Kidney glomerular epithelial cell (primary cell): ENCODE data around the gene PIAS4.
A peak's percentile ranks its signal among the peaks of the same experiment; 100 is the strongest.

ENCODE experiments used
- DNase-seq: peaks from one replicate; lab custom pipeline; 2025; lab: John Stamatoyannopoulos, UW

Gene PIAS4

GRCh38 chr19:4042731-4043082, 35.2 kb downstream of the PIAS4 start:
- DNase-seq, result no peak

DNA sequence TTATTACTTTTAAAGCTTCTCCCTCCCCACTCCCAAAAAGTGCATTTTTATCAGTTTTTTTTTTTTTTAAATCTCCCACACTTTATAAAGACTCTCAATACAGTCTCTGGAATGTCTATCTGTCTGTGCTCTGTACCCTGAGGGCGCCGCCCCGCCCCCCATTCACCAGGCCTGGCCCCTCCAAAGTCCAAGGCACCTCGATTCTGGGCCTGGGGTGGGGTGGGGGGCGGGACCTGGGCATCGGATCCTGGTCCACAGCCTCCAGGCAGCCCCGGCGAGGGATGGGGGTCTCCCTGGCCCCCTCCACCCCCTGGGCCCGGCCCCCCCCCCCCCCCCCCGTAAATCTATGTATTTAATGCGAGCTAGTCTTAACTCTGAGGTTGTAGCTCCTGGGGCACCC, 35.9 kb downstream of the PIAS4 start:
- no peak for DNase-seq

DNA sequence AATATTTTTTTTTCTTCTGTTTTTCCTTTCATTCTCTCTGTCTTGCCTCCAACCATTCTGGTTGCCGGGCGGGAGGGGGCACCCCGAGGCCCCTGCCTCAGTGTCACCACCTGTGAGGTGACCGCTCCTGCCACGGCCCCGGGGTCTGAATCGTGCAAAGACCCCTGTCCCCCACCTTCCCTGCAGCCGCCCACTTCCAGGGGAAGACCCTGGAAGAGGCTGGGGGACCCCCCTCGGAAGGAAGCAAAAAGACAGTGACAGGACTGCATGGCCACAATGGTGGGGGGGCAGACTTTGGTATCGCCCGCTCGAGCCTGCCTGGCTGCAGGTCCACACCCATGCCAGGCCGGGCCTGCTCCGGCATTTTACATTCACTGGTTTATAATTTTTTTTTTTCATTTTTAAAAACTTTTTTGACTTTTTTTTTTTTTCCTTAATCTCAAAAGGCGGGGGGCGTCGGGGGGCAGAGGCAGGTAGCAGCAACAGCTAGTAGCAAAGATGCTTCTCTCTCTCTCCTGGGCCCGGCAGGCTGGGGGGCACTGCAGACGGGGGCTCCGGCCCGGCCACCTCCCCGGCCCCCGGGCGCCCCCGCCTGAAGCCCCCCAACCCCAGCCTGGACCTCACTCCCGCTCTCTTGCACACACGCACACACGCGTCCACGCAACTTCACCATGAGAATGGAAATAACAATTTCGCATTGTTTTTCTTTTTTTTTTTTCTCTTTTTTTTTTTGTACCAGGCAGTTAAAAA, 36.6 kb downstream of the PIAS4 start:
- no peak for DNase-seq

DNA sequence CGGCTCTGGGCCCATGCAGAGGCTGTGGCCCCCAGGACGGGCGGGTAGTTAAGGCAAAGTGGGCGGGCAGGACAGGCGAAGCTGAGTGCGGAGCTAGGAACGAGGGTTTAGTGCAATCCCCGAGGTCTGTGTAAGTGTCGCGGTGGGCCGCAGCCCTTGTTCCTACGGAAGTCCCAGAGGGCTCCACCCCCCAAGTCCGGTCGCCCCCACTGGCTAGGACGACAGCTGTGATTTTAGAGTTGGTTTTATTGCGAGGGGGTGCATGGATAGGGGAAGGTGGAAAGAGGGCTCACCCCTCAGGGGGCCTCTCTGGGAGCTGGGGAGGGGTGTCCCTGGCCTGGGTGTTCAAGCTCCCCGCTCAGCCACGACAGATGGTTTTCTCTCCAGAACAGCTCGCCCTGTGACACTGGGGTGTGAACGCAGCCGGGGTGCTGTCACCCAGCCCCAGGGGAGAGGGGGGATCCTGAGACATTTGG, 37.5 kb downstream of the PIAS4 start:
- DNase-seq, result no peak

GRCh38 chr19:4045597-4046361, 38.2 kb downstream of the PIAS4 start:
- no peak for DNase-seq

- no peak for DNase-seq
These were observed 38.8 kb downstream of the PIAS4 start for GRCh38 chr19:4046362-4046691.

- no peak for DNase-seq
These were observed 39.6 kb downstream of the PIAS4 start for GRCh38 chr19:4046946-4047683.

GRCh38 chr19:4049432-4049831, 41.9 kb downstream of the PIAS4 start:
- DNase-seq, result no peak

DNA sequence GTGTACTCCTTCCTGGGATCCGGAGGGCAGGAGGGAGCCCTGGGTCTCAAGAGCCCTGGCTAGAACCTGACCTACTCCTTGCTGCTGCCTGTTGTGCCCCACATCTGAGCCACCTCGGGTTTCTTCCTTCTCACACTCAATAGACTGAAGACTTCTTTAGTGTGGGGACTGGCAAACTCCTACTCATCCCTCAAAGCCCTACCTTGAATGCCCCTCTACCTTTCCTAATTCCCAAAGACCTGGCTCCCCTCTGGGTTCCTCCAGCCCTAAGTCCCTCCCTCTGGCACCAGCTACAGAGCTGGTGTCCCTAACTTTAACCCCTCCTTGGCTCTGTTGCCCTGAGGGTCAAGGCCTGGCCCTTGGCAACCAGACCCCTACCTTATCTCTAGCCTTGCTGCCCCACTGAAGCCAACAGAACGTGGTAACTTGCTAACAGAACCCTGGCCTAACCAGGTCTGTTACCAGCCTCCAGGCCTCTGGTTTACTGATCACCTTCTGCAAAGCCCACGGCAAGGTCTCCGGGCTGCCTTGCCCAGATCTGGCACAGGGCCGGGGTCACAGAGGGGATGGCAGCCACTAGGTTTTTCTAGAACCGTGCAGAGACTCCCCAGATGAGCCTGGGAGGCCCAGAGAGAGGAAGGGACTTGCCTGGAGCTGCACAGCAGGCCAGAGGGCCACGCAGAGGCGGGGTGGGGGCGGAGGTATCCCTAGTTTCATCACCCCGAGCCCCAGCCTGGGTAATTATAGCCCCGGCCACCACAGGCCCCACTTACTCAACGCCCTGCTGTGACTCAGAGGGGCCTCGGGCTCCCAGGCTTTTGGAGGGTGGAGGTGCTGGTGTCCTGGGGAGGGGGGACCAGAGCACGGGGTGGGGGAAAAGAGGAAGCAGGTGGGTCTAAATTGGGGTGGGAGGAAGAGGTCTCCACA, 43.9 kb downstream of the PIAS4 start:
- no peak for DNase-seq

- DNase-seq, result peak; percentile 5
These were observed 44.8 kb downstream of the PIAS4 start for GRCh38 chr19:4052114-4052992.

GRCh38 chr19:4052993-4053422, 45.5 kb downstream of the PIAS4 start:
- no peak for DNase-seq

GRCh38 chr19:4053423-4054324, 46.1 kb downstream of the PIAS4 start:
- no peak for DNase-seq

DNA sequence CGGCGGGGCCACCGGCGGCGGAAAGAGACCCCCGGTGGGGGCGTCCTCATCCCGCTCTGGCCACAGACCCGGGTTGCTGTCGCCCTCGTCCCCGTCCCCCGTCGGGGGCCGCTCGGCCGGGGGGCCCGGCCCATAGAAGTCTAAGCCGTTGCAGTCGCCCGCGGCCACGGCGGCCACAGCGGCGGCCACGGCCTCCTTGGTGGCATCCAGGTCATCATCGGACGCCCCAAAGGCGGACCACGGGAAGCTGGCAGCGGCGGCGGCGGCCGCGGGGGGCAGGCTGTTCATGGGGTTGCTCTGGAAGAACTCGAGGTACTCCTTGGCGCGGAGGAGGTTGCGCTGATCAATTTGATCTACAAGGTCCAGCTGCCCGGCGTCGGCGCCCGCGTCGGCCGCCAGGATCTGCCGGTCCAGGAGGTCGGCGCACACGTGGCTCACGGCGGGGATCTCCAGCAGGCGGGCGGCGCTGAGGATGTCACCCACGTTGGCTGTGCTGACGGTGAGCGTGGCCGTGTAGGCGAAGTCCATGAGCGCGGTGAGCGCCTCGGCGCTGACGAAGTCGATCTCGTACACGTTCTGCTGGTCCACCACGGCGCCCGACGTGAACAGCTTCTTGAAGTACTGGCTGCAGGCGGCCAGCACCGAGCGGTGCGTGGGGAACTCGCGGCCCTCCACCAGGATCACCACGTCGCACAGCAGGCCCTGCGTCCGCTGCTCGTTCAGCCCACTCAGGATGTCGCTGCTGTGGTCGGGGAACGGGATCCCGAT, 47.1 kb downstream of the PIAS4 start:
- DNase-seq, result no peak

GRCh38 chr19:4055209-4055552, 47.6 kb downstream of the PIAS4 start:
- DNase-seq, result no peak

DNA sequence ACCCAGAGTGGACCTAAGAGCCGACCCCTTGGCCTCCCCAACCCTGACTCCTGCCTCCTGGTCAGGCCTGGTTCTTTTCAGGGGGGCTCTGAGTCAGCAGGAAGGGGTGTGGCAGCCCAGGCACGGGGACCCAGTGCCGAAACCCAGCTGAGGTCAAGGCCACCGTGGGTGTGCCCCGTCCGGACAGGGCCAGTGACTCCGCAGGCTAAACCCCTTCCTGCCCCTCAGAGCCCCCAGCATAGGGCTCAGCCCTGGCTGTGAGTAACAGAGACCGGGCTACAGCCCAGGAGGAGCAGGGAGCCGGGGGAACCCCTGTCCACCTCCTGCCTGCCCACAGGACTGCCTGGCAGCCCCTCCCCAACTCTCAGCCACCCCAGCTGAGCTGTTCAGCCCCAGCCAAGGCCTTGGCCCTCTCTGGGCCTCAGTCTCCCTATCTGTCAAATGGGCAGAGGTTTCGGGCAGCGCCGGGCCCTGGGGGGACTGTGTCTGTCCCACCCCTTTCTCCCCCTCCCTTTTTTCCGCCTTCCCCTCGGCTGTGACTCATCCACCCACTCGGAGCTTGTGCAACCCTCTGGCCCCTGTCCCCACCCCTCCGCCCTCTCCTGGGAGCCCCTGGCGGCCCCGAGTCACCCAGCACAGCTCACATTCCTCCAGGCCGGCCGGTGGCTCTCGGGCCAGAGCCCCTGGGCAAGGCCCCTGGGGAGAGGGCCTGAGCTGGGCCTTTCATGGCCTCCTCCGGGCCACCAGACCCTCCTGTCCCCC, 50.6 kb downstream of the PIAS4 start:
- peak; percentile 6 for DNase-seq

DNA sequence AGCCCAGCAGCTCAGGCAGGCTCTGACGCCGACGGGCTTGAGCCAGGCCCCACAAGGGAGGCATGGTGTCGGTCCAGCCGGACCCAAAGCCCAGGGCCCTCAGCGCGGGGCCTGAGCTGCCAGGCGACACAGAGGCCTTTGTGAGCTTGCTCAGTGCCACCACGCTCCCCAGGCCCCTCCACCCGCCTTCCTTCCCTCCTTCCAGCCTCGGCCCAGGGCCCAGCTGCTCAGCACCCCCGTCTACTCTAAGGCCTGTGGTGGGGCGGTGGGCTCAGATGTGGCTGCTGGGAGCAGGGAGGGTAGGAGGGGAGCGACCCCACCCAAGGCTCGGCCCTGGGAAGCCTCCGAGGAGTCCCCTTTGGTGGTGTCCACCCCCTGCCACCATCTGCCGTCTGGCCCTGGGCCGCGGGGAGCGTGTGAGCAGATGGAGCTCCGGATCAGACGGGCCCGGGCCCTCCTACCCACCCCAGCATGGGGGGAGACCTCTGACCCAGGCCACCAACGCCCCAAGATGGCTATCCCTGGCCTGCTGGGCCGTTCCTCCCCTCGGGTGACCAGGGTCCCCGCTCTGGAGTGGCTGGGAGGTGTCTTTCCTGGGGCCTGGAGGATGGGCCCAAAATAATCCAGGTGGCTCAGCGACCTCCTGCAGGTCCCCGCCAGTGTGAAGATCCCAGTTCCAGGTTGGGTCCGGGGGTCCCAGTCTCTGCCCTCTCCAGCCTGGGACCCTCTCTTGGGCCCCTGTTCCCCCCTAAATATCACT, 51.3 kb downstream of the PIAS4 start:
- DNase-seq, result no peak

GRCh38 chr19:4059453-4059871, 51.9 kb downstream of the PIAS4 start:
- DNase-seq, result no peak
